GM23248 (cell line): Measurements from ENCODE around the gene TPST1.

Experiments used
- EZH2 ChIP-seq: fragments of 200-600 bp; sonication (generic); IDR thresholded peaks from 2 replicates; pipeline ENCODE4 v1.6.1; 2018; ENCODE audit warnings: antibody characterized with exemption, mild to moderate bottlenecking; ENCODE audit not compliant: insufficient read depth, poor library complexity, severe bottlenecking
- EZH2phosphoT487 ChIP-seq: fragments of 200-600 bp; sonication (generic); IDR thresholded peaks from 2 replicates; pipeline ENCODE4 v1.6.1; 2018; ENCODE audit warnings: antibody characterized with exemption, moderate library complexity, mild to moderate bottlenecking, low read depth; ENCODE audit not compliant: insufficient read depth

DNA sequence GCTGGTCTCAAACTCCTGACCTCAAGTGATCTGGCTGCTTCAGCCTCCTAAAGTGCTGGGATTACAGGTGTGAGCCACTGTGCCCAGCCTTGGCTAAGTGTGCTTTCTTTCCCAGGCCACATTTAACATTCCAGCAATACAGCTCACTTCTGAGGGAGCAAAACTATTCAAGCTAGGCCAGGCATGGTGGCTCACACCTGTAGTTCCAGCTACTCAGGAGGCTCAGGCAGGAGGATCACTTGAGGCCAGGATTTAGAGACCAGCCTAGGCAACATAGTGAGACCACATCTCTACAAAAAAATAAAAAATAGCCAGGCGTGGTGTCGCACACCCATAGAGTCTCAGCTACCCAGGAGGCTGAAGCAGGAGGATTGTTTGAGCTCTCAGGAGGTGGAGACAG lies 23.3 kb upstream of the TPST1 start:
- no peak for TF ChIP-seq EZH2
- no peak for TF ChIP-seq EZH2phosphoT487
